ENCODE measurements around the gene SARDH.

GRCh38 chr9:133705576-133705975, 32.6 kb downstream of the SARDH start:
- TF ChIP-seq CTCF (tag by site-specific recombination; IDR thresholded peaks at IDR 0.05) = no peak
- TF ChIP-seq ZNF148 (tag by site-specific recombination; IDR thresholded peaks at IDR 0.05; ENCODE audit: borderline replicate concordance) = no peak
- no peak for TF ChIP-seq ZNF449 (tag by site-specific recombination; IDR thresholded peaks at IDR 0.05)
- TF ChIP-seq PBX3 (CRISPR knock-in tag; IDR thresholded peaks at IDR 0.05) = no peak
- no peak for TF ChIP-seq SCRT1 (tag by site-specific recombination; IDR thresholded peaks at IDR 0.05; ENCODE audit: borderline replicate concordance)
- no peak for TF ChIP-seq ZNF335 (tag by site-specific recombination; conservative IDR thresholded peaks at IDR 0.05)
- TF ChIP-seq GFI1B (tag by site-specific recombination; IDR thresholded peaks at IDR 0.05) = no peak
- TF ChIP-seq KLF16 (tag by site-specific recombination; IDR thresholded peaks at IDR 0.05) = no peak
- TF ChIP-seq ZNF747 (tag by site-specific recombination; IDR thresholded peaks at IDR 0.05) = no peak
- no peak for TF ChIP-seq ZNF785 (tag by site-specific recombination; IDR thresholded peaks at IDR 0.05)
- TF ChIP-seq PATZ1 (tag by site-specific recombination; IDR thresholded peaks at IDR 0.05) = no peak
- no peak for TF ChIP-seq ZNF501 (tag by site-specific recombination; IDR thresholded peaks at IDR 0.05)
- TF ChIP-seq ZNF670 (tag by site-specific recombination; IDR thresholded peaks at IDR 0.05; ENCODE audit: low read depth) = no peak

Measured in HEK293 (cell line).